Suprapubic skin (tissue), 4 donors: ENCODE data around the gene ABI3BP. TPM values are rescaled to one million over a fixed set of nuclear protein-coding genes. Genes with fewer than 3 reads are reported as not detected.
A peak's percentile ranks its signal among the peaks of the same experiment; 100 is the strongest.

ENCODE experiments used
- DNase-seq, 2 donors: peaks; one replicate each; pipeline ENCODE4 v3.0.0-alpha.2; 2019; ENCODE audit warnings: low spot score in 2 of 2
- H3K27ac ChIP-seq: fragments of 200-600 bp; sonication (generic); one replicate; pipeline ENCODE4 v1.5.1; 2019
- H3K27me3 ChIP-seq: fragments of 200-600 bp; sonication (generic); one replicate; pipeline ENCODE4 v1.5.1; 2019
- H3K36me3 ChIP-seq: fragments of 200-600 bp; sonication (generic); one replicate; pipeline ENCODE4 v1.5.1; 2019
- H3K4me1 ChIP-seq: fragments of 200-600 bp; sonication (generic); one replicate; pipeline ENCODE4 v1.5.1; 2019
- H3K4me3 ChIP-seq: fragments of 200-600 bp; sonication (generic); one replicate; pipeline ENCODE4 v1.5.1; 2019; ENCODE audit warnings: mild to moderate bottlenecking
- H3K9me3 ChIP-seq: fragments of 200-600 bp; sonication (generic); one replicate; pipeline ENCODE4 v1.5.1; 2019
- EP300 ChIP-seq: sonication (generic); formaldehyde crosslinking; IDR thresholded peaks from one replicate; pipeline ENCODE4 v1.6.1; 2017; ENCODE audit warnings: antibody characterized with exemption
- POLR2A ChIP-seq, 2 donors: fragments of 450-650 bp; IDR thresholded peaks; one replicate each; pipeline ENCODE4 v1.6.1; 2017; ENCODE audit warnings: antibody characterized with exemption in 2 of 2, mild to moderate bottlenecking in 2 of 2, moderate library complexity in 2 of 2
- POLR2AphosphoS5 ChIP-seq, 3 donors: sonication (generic); formaldehyde crosslinking; IDR thresholded peaks; one replicate each; pipeline ENCODE4 v1.6.1; 2017; ENCODE audit warnings: antibody characterized with exemption in 3 of 3
- WGBS: methylation state at CpG from one replicate; pipeline ENCODE4 v1.1.5; 2018; 5-methylcytosine and 5-hydroxymethylcytosine counted together
- total RNA-seq, 4 donors: library from RNA; depleted of rRNA; stranded (reverse); fragments of >200 nt; gene quantifications; one replicate each; pipeline ENCODE4 v1.1.0, GENCODE V29; 2016
- TF ChIP-seq, protein P1 (sequence below), 2 donors: fragments of 200-600 bp in 1 of 2; fragments of 450-650 bp in 1 of 2; sonication (generic) in 1 of 2; IDR thresholded peaks; one replicate each; pipeline ENCODE4 v1.5.1; 2016 to 2019; ENCODE audit warnings: antibody characterized with exemption in 2 of 2, mild to moderate bottlenecking in 1 of 2, moderate library complexity in 1 of 2

The ABI3BP gene
- total RNA-seq, 4 donors from 2014 or later, result 20.6 to 54.4 (median 38.4) TPM

- Histone ChIP-seq H3K4me3 (no peak overlapping the region), H3K36me3 (no peaks in the 10 kb centered on the region), H3K27ac (no peak overlapping the region), H3K4me1 (no peaks in the 10 kb centered on the region), H3K9me3 (no peaks in the 10 kb centered on the region), H3K27me3 (no peaks in the 10 kb centered on the region)
- DNase-seq, result no peak
- TF ChIP-seq, protein P1, sequence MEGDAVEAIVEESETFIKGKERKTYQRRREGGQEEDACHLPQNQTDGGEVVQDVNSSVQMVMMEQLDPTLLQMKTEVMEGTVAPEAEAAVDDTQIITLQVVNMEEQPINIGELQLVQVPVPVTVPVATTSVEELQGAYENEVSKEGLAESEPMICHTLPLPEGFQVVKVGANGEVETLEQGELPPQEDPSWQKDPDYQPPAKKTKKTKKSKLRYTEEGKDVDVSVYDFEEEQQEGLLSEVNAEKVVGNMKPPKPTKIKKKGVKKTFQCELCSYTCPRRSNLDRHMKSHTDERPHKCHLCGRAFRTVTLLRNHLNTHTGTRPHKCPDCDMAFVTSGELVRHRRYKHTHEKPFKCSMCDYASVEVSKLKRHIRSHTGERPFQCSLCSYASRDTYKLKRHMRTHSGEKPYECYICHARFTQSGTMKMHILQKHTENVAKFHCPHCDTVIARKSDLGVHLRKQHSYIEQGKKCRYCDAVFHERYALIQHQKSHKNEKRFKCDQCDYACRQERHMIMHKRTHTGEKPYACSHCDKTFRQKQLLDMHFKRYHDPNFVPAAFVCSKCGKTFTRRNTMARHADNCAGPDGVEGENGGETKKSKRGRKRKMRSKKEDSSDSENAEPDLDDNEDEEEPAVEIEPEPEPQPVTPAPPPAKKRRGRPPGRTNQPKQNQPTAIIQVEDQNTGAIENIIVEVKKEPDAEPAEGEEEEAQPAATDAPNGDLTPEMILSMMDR (IDR thresholded peaks at IDR 0.05), result no peak
- TF ChIP-seq POLR2AphosphoS5 (IDR thresholded peaks at IDR 0.05) (no peak), EP300 (no peak), POLR2A (IDR thresholded peaks at IDR 0.05) (no peak)
- 81% methylated on average over 1 of the region's 1 CpG for WGBS
These were observed 30.2 kb downstream of the ABI3BP start for GRCh38 chr3:100963041-100963440.

- Histone ChIP-seq H3K36me3 (no peaks in the 10 kb centered on the region), H3K4me3 (no peak overlapping the region), H3K27me3 (no peaks in the 10 kb centered on the region), H3K4me1 (peaks cover 9% of the 10 kb centered on the region), H3K9me3 (no peaks in the 10 kb centered on the region), H3K27ac (peak overlapping the region; percentile 71)
- 65% methylated on average over 3 of the region's 3 CpGs for WGBS
- no peak for DNase-seq
- TF ChIP-seq EP300, result no peak
- no peak for TF ChIP-seq POLR2AphosphoS5 (IDR thresholded peaks at IDR 0.05)
- TF ChIP-seq, protein P1 (IDR thresholded peaks at IDR 0.05), result no peak
- no peak for TF ChIP-seq POLR2A (IDR thresholded peaks at IDR 0.05)
These were observed 35.8 kb downstream of the ABI3BP start for GRCh38 chr3:100957261-100957986.

DNA sequence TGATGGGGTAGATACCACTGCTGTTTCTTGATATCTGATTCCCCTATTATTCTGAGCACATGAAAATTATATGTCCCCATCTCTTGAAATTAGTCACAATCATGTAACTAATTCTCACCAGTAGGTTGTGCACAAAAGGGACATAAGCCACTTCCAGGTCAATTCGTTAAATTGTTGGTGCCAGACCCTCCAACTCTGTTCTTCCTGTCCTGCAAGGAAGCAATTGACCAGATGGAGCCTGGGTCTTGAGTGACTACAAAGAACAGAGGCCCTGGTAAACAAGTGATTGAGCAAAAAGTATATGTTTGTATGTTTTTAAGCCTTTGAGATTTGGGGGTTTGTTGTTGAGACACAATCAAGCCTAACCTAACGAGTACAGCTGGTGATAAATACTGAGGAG, 36.9 kb downstream of the ABI3BP start:
- no peak overlapping the region for H3K4me3 ChIP-seq
- no peaks in the 10 kb centered on the region for H3K27me3 ChIP-seq
- TF ChIP-seq, protein P1 (IDR thresholded peaks at IDR 0.05), result no peak
- TF ChIP-seq POLR2AphosphoS5 (IDR thresholded peaks at IDR 0.05) (no peak), EP300 (no peak), POLR2A (IDR thresholded peaks at IDR 0.05) (no peak)
- peak overlapping the region; percentile 71 for H3K27ac ChIP-seq
- H3K9me3 ChIP-seq, result no peaks in the 10 kb centered on the region
- no peak for DNase-seq
- WGBS, result 80% methylated on average over 2 of the region's 2 CpGs
- H3K4me1 ChIP-seq, result peaks cover 9% of the 10 kb centered on the region
- no peaks in the 10 kb centered on the region for H3K36me3 ChIP-seq

- Histone ChIP-seq H3K27me3 (no peaks in the 10 kb centered on the region), H3K27ac (peak overlapping the region; percentile 71), H3K4me1 (peaks cover 9% of the 10 kb centered on the region), H3K36me3 (no peaks in the 10 kb centered on the region), H3K9me3 (no peaks in the 10 kb centered on the region), H3K4me3 (no peak overlapping the region)
- peak in 1 of 2 donors; percentile 78 for DNase-seq
- WGBS, result 19% methylated on average over 4 of the region's 4 CpGs
- peak; percentile 5 to 78 (median 53) for TF ChIP-seq POLR2AphosphoS5 (IDR thresholded peaks at IDR 0.05)
- TF ChIP-seq, protein P1 (IDR thresholded peaks at IDR 0.05), result no peak
These were observed 38.2 kb downstream of the ABI3BP start for GRCh38 chr3:100954990-100955389.

DNA sequence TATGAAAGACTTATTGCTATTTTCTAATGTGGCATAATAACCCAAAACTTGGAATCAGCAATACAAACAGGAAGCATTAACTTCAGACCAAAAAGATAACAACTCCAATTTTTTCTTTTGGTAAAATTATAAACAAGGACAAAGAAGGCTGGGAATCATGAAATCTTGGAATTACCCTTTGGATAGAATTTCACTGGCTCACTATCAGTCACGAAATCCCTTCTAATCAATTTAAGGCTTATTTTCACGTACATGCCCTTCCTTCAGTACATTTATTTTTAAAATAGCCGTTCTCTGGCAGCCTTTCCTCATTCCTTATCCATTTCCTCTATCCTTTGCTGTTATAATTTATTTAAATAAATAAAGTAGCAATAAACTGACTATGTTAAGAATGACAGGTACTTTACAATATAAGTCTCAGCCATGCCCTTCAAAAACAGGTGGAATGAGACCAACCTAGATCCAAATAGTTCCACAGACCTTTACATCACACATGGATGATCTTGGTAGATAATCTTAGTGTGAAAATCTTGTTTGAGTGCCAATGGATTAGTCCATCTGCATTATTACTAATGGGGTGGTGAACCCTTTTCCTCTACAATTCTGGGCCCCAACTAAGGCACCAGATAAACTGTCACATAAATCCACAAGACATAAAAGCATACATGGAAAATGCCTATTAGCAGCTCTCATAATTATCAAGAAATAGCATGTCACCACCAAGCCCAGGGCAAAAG, 38.9 kb downstream of the ABI3BP start:
- no peak overlapping the region for H3K4me3 ChIP-seq
- no peaks in the 10 kb centered on the region for H3K9me3 ChIP-seq
- H3K36me3 ChIP-seq, result no peaks in the 10 kb centered on the region
- peak overlapping the region; percentile 63 for H3K27ac ChIP-seq
- H3K27me3 ChIP-seq, result no peaks in the 10 kb centered on the region
- H3K4me1 ChIP-seq, result peaks cover 9% of the 10 kb centered on the region
- no peak for TF ChIP-seq EP300
- no peak for TF ChIP-seq POLR2AphosphoS5 (IDR thresholded peaks at IDR 0.05)
- TF ChIP-seq POLR2A (IDR thresholded peaks at IDR 0.05), result no peak
- TF ChIP-seq, protein P1 (IDR thresholded peaks at IDR 0.05), result no peak
- 33% methylated on average over 3 of the region's 3 CpGs for WGBS
- no peak for DNase-seq
